ENCODE results near the gene TMEM74B.

GRCh38 chr20:1203630-1204029, 18.8 kb upstream of the TMEM74B start:
- TF ChIP-seq, protein P1, sequence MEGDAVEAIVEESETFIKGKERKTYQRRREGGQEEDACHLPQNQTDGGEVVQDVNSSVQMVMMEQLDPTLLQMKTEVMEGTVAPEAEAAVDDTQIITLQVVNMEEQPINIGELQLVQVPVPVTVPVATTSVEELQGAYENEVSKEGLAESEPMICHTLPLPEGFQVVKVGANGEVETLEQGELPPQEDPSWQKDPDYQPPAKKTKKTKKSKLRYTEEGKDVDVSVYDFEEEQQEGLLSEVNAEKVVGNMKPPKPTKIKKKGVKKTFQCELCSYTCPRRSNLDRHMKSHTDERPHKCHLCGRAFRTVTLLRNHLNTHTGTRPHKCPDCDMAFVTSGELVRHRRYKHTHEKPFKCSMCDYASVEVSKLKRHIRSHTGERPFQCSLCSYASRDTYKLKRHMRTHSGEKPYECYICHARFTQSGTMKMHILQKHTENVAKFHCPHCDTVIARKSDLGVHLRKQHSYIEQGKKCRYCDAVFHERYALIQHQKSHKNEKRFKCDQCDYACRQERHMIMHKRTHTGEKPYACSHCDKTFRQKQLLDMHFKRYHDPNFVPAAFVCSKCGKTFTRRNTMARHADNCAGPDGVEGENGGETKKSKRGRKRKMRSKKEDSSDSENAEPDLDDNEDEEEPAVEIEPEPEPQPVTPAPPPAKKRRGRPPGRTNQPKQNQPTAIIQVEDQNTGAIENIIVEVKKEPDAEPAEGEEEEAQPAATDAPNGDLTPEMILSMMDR (IDR thresholded peaks at IDR 0.05 in 8 of 11, conservative IDR thresholded peaks at IDR 0.05 in 3 of 11): no peak
- TF ChIP-seq POLR2A (IDR thresholded peaks at IDR 0.05): no peak

All from spleen (tissue), 7 donors.